HepG2 (cell line): Measurements from ENCODE around the gene CD8A. TPM values are rescaled to one million over a fixed set of nuclear protein-coding genes. Genes with fewer than 3 reads are reported as not detected.

Experiments
- ATAC-seq: fragments of 200-7000 bp; cut with Tn5 transposase; 3 replicates; pipeline ENCODE4 v1.9.1; 2020; ENCODE audit warnings: mild to moderate bottlenecking, moderate library complexity
- BruUV-seq: library from RNA; stranded (reverse); fragments of 400-500 nt; replicated peaks from 2 replicates; lab custom pipeline; 2021; lab: Mats Ljungman, UMichigan
- CTCF ChIA-PET: fragments of 300-600 bp; formaldehyde crosslinking; extraction: SDS; loops from one replicate; lab custom pipeline; 2021; ENCODE audit warnings: low total read pairs, inconsistent platforms, low intra/inter-chr PET ratio; lab: Yijun Ruan, JAX
- POLR2A ChIA-PET: fragments of 350-600 bp; sonication (Branson Sonifier 250); formaldehyde crosslinking; loops from one replicate; lab custom pipeline; 2020; ENCODE audit warnings: antibody characterized with exemption, inconsistent platforms; lab: Yijun Ruan, JAX
- DNase-seq: peaks from one replicate; pipeline ENCODE4 v3.0.0-alpha.2; 2015; ENCODE audit warnings: low spot score
- FAIRE-seq: peaks from 3 replicates; lab custom pipeline; 2011; peaks lifted over from hg19 to GRCh38; lab: Jason Lieb, UNC
- H2AFZ ChIP-seq: one replicate; pipeline ENCODE4 v1.6.1; 2011; ENCODE audit warnings: low read length, inconsistent platforms
- H3K27ac ChIP-seq: fragments of 300-600 bp; 3 replicates; pipeline ENCODE4 v1.8.0; 2011; ENCODE audit warnings: mixed run types, mild to moderate bottlenecking, mixed read lengths, low read length, inconsistent platforms; ENCODE audit not compliant: insufficient read depth; ENCODE audit errors: extremely low read length
- H3K27me3 ChIP-seq, 2 experiments: fragments of 200-600 bp in 1 of 2; 2 replicates in 1 of 2; 3 replicates in 1 of 2; pipeline versions ENCODE4 v1.6.0 to v1.8.0; 2011; ENCODE audit warnings: low read length in 2 of 2, mild to moderate bottlenecking in 2 of 2, moderate library complexity in 2 of 2, inconsistent platforms in 1 of 2; ENCODE audit not compliant: insufficient read depth in 2 of 2, control insufficient read depth in 1 of 2
- H3K36me3 ChIP-seq, 2 experiments: fragments of 200-600 bp in 1 of 2; replicated peaks in 1 of 2; 2 replicates in 1 of 2; 3 replicates in 1 of 2; pipeline versions ENCODE4 v1.5.1 to v1.8.0; 2011; ENCODE audit warnings: low read length in 2 of 2, inconsistent platforms in 1 of 2; ENCODE audit not compliant: insufficient read depth in 2 of 2, control insufficient read depth in 1 of 2
- H3K4me1 ChIP-seq: 2 replicates; pipeline ENCODE4 v1.5.1; 2012; ENCODE audit warnings: low read length, inconsistent platforms; ENCODE audit not compliant: insufficient read depth
- H3K4me2 ChIP-seq: 2 replicates; pipeline ENCODE4 v1.6.0; 2011; ENCODE audit warnings: low read depth, low read length, inconsistent platforms
- H3K4me3 ChIP-seq, 3 experiments: fragments of 200-600 bp in 1 of 3; sonication (generic), shearing (Covaris generic) in 1 of 3; replicated peaks in 1 of 3; 2 replicates each; pipeline ENCODE4 v1.5.1; 2011 to 2016; ENCODE audit warnings: low read length in 3 of 3, inconsistent platforms in 2 of 3, low read depth in 2 of 3, mild to moderate bottlenecking in 2 of 3, control low read depth in 1 of 3, mixed read lengths in 1 of 3; ENCODE audit not compliant: insufficient read depth in 1 of 3
- H3K79me2 ChIP-seq: one replicate; pipeline ENCODE4 v1.6.1; 2011; ENCODE audit warnings: low read length, inconsistent platforms; ENCODE audit not compliant: insufficient read depth
- H3K9ac ChIP-seq: 2 replicates; pipeline ENCODE4 v1.6.0; 2011; ENCODE audit warnings: mild to moderate bottlenecking, low read depth, low read length, inconsistent platforms; ENCODE audit not compliant: insufficient read depth
- H3K9me3 ChIP-seq: 2 replicates; pipeline ENCODE4 v1.5.1; 2012; ENCODE audit warnings: mild to moderate bottlenecking, low read length
- H4K20me1 ChIP-seq: 2 replicates; pipeline ENCODE4 v1.6.0; 2011; ENCODE audit warnings: inconsistent platforms, mild to moderate bottlenecking, low read length, moderate library complexity; ENCODE audit not compliant: insufficient read depth
- ARNT ChIP-seq: fragments of 450-650 bp; IDR thresholded peaks from 2 replicates; pipeline ENCODE4 v1.6.1; 2017
- GABPB1 ChIP-seq: IDR thresholded peaks from 2 replicates; pipeline ENCODE4 v1.6.1; 2016; ENCODE audit warnings: mild to moderate bottlenecking, missing genetic modification reagents, moderate library complexity, missing compliant biosample characterization
- GRHL1 ChIP-seq: sonication (generic); formaldehyde crosslinking; conservative IDR thresholded peaks from 2 replicates; pipeline ENCODE4 v1.8.0; 2022; ENCODE audit warnings: missing genetic modification reagents
- JARID2 ChIP-seq: sonication (generic); formaldehyde crosslinking; IDR thresholded peaks from 2 replicates; pipeline ENCODE4 v1.8.1; 2023; ENCODE audit warnings: missing genetic modification reagents, inconsistent platforms; ENCODE audit not compliant: insufficient replicate concordance
- KAT2B ChIP-seq: fragments of 150-350 bp; IDR thresholded peaks from 2 replicates; pipeline ENCODE4 v1.6.1; 2014; ENCODE audit warnings: low read depth, low read length, borderline replicate concordance
- MLXIP ChIP-seq: sonication (generic); formaldehyde crosslinking; IDR thresholded peaks from 2 replicates; pipeline ENCODE4 v1.9.0; 2021; ENCODE audit warnings: missing genetic modification reagents, borderline replicate concordance
- PCBP2 ChIP-seq: fragments of 200-400 bp; formaldehyde crosslinking; optimal IDR thresholded peaks from 2 replicates; pipeline ENCODE3; 2018; ENCODE audit warnings: low read length, low read depth; ENCODE audit not compliant: poor library complexity, severe bottlenecking
- ZFP36 ChIP-seq: fragments of 150-350 bp; IDR thresholded peaks from 2 replicates; pipeline ENCODE4 v1.6.1; 2018; ENCODE audit warnings: borderline replicate concordance, low read length, low read depth; ENCODE audit not compliant: partially characterized antibody
- ZNF275 ChIP-seq: sonication (generic); formaldehyde crosslinking; IDR thresholded peaks from 2 replicates; pipeline ENCODE4 v1.8.0; 2022; ENCODE audit warnings: missing genetic modification reagents, mild to moderate bottlenecking, inconsistent platforms, borderline replicate concordance
- ZNF546 ChIP-seq: sonication (generic); formaldehyde crosslinking; conservative IDR thresholded peaks from 2 replicates; pipeline ENCODE4 v1.8.1; 2023; ENCODE audit warnings: mild to moderate bottlenecking, missing genetic modification reagents
- ZNF562 ChIP-seq: sonication (generic); formaldehyde crosslinking; IDR thresholded peaks from 2 replicates; pipeline ENCODE4 v1.8.0; 2022; ENCODE audit warnings: missing genetic modification reagents, borderline replicate concordance
- ZNF607 ChIP-seq: sonication (generic); formaldehyde crosslinking; IDR thresholded peaks from 2 replicates; pipeline ENCODE4 v1.5.1; 2020; ENCODE audit warnings: missing genetic modification reagents, mild to moderate bottlenecking, borderline replicate concordance
- WGBS: methylation state at CpG from one replicate; pipeline ENCODE4 v1.1.6; 2017; ENCODE audit warnings: low lambda C conversion rate; 5-methylcytosine and 5-hydroxymethylcytosine counted together
- in situ Hi-C: cut with HindIII; loops from 2 replicates; pipeline ENCODE4 v1.10.0; 2017; ENCODE audit warnings: low pct_unique_long_range_greater_than_20kb; ENCODE audit not compliant: extremely low pct_ligation_motif_present
- intact Hi-C: fragments of 100-400 bp; cut with micrococcal nuclease; formaldehyde crosslinking; loops from one replicate; pipeline ENCODE4 v1.10.0; 2022; ENCODE audit not compliant: unreplicated experiment
- polyA plus RNA-seq, 8 experiments: library from polyadenylated mRNA; depleted of rRNA in 3 of 8; stranded (reverse) in 7 of 8; unstranded in 1 of 8; fragments of >200 nt; fragmentation: Illumina TruSeq in 4 of 8; extraction: Trizol in 4 of 8; gene quantifications; 2 replicates each; pipeline versions ENCODE4 v1.2.1 to v1.2.3, GENCODE V29; 2011 to 2016; ENCODE audit warnings: low read depth in 4 of 8, missing spikeins in 1 of 8, mixed read lengths in 1 of 8; ENCODE audit not compliant: insufficient read depth in 1 of 8
- total RNA-seq, 5 experiments: library from RNA; depleted of rRNA; stranded (reverse); fragments of >200 nt; fragmentation: Illumina TruSeq; extraction: Trizol; gene quantifications; 2 replicates each; pipeline ENCODE4 v1.2.3, GENCODE V29; 2016; ENCODE audit warnings: low read depth in 1 of 5

Gene CD8A
- total and polyA plus RNA-seq, 2 of the 13 experiments (the other 11 are each of a cell fraction or from before 2014, with no cell fraction given), result 0.09 TPM; not detected in 1

- intact Hi-C loops (no loop called here), in situ Hi-C loops (no loop called here)
- TF ChIP-seq PCBP2 (no peak), KAT2B (no peak), ZNF562 (CRISPR knock-in tag) (no peak), MLXIP (CRISPR knock-in tag) (no peak)
- WGBS, result over 99% methylated on average over 3 of the region's 3 CpGs
- Histone ChIP-seq H3K4me3 (no peak overlapping the region), H3K4me1 (no peaks in the 10 kb centered on the region), H3K9me3 (no peaks in the 10 kb centered on the region), H3K36me3 (peaks cover 9 to 51% of the 10 kb centered on the region in 2 experiments), H3K79me2 (peaks cover 5% of the 10 kb centered on the region), H3K27ac (no peak overlapping the region), H2AFZ (no peak overlapping the region), H3K27me3 (no peaks in the 10 kb centered on the region), H4K20me1 (0 out of 2 replicates have a peak, but pooled peaks cover 3% of the 10 kb centered on the region), H3K4me2 (no peak overlapping the region), H3K9ac (no peak overlapping the region)
- no peak for DNase-seq
- BruUV-seq, result no TSS peak
- FAIRE-seq, result no peak
- CTCF ChIA-PET, result no interaction called here
- no peak for ATAC-seq
- POLR2A ChIA-PET, result no interaction called here
Measured at GRCh38 chr2:86758405-86758804, 32.3 kb downstream of the CD8A start.

GRCh38 chr2:86753606-86754005 lies 37.1 kb downstream of the CD8A start:
- ATAC-seq (no peak), FAIRE-seq (no peak), DNase-seq (no peak)
- in situ Hi-C loops (no loop called here), intact Hi-C loops (no loop called here)
- H3K4me2 ChIP-seq, result no peak overlapping the region
- H3K4me1 ChIP-seq, result no peaks in the 10 kb centered on the region
- no peak overlapping the region for H3K27ac ChIP-seq
- H3K36me3 ChIP-seq, result peaks cover 16 to 81% of the 10 kb centered on the region in 2 experiments
- ChIA-PET CTCF (no interaction called here), POLR2A (no interaction called here)
- H3K27me3 ChIP-seq, result no peaks in the 10 kb centered on the region
- no peak overlapping the region for H3K4me3 ChIP-seq
- H3K9ac ChIP-seq, result no peak overlapping the region
- peaks cover 13% of the 10 kb centered on the region for H3K9me3 ChIP-seq
- peaks cover 26% of the 10 kb centered on the region for H3K79me2 ChIP-seq
- H4K20me1 ChIP-seq, result 0 out of 2 replicates have a peak, but pooled peaks cover 3% of the 10 kb centered on the region
- no peak overlapping the region for H2AFZ ChIP-seq
- BruUV-seq, result no TSS peak
- no peak for TF ChIP-seq ARNT
- TF ChIP-seq GABPB1 (CRISPR knock-in tag), result no peak
- no peak for TF ChIP-seq ZFP36
- TF ChIP-seq ZNF275, result no peak
- TF ChIP-seq JARID2 (CRISPR knock-in tag), result no peak
- no peak for TF ChIP-seq GRHL1 (CRISPR knock-in tag)
- no peak for TF ChIP-seq ZNF546 (CRISPR knock-in tag)
- no peak for TF ChIP-seq ZNF607
